ENCODE data around the gene FAM174C.

- no peak for TF ChIP-seq CTCF (IDR thresholded peaks at IDR 0.05; ENCODE audit: low read length)
- no peak for TF ChIP-seq EZH2 (IDR thresholded peaks at IDR 0.05; ENCODE audit: borderline replicate concordance, low read length)
Observed at GRCh38 chr19:1266129-1266915, 9.0 kb upstream of the FAM174C start.

Measured in OCI-LY1 (cell line).